IMR-90 (cell line): ENCODE data around the gene NELL2.

Experiments used
- CEBPB ChIP-seq: IDR thresholded peaks from 2 replicates; pipeline ENCODE4 v1.6.1; 2012; ENCODE audit warnings: low read depth, low read length, improper control_type of control experiment
- FOS ChIP-seq: fragments of 150-350 bp; IDR thresholded peaks from 2 replicates; pipeline ENCODE4 v1.6.1; 2016; ENCODE audit warnings: low read depth, low read length
- RCOR1 ChIP-seq: IDR thresholded peaks from 2 replicates; pipeline ENCODE4 v1.6.1; 2012; ENCODE audit warnings: mild to moderate bottlenecking, low read length, improper control_type of control experiment; ENCODE audit not compliant: insufficient replicate concordance
- RFX5 ChIP-seq: IDR thresholded peaks from 2 replicates; pipeline ENCODE4 v1.8.0; 2012; ENCODE audit warnings: low read depth, mild to moderate bottlenecking, low read length, moderate library complexity
- SMC3 ChIP-seq: fragments of 150-350 bp; IDR thresholded peaks from 2 replicates; pipeline ENCODE4 v1.6.1; 2016; ENCODE audit warnings: low read depth, mild to moderate bottlenecking, antibody characterized with exemption, low read length, moderate library complexity
- USF2 ChIP-seq: fragments of 150-350 bp; IDR thresholded peaks from 2 replicates; pipeline ENCODE4 v1.6.1; 2017; ENCODE audit warnings: mild to moderate bottlenecking, antibody characterized with exemption, low read length, low read depth
- TF ChIP-seq, protein P1 (sequence below): conservative IDR thresholded peaks from 2 replicates; pipeline ENCODE4 v1.5.1; 2012; ENCODE audit warnings: mild to moderate bottlenecking, low read depth, low read length, improper control_type of control experiment

- TF ChIP-seq, protein P1, sequence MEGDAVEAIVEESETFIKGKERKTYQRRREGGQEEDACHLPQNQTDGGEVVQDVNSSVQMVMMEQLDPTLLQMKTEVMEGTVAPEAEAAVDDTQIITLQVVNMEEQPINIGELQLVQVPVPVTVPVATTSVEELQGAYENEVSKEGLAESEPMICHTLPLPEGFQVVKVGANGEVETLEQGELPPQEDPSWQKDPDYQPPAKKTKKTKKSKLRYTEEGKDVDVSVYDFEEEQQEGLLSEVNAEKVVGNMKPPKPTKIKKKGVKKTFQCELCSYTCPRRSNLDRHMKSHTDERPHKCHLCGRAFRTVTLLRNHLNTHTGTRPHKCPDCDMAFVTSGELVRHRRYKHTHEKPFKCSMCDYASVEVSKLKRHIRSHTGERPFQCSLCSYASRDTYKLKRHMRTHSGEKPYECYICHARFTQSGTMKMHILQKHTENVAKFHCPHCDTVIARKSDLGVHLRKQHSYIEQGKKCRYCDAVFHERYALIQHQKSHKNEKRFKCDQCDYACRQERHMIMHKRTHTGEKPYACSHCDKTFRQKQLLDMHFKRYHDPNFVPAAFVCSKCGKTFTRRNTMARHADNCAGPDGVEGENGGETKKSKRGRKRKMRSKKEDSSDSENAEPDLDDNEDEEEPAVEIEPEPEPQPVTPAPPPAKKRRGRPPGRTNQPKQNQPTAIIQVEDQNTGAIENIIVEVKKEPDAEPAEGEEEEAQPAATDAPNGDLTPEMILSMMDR: no peak
- no peak for TF ChIP-seq USF2
- no peak for TF ChIP-seq CEBPB
- no peak for TF ChIP-seq SMC3
- TF ChIP-seq RFX5: no peak
- TF ChIP-seq FOS: no peak
- TF ChIP-seq RCOR1: no peak
These were observed 372.8 kb downstream of the NELL2 start for GRCh38 chr12:44503329-44503728.
